ENCODE results near the gene CENPQ. TPM values are rescaled to one million over a fixed set of nuclear protein-coding genes. Genes with fewer than 3 reads are reported as not detected.

The CENPQ gene, protein sequence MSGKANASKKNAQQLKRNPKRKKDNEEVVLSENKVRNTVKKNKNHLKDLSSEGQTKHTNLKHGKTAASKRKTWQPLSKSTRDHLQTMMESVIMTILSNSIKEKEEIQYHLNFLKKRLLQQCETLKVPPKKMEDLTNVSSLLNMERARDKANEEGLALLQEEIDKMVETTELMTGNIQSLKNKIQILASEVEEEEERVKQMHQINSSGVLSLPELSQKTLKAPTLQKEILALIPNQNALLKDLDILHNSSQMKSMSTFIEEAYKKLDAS
- total RNA-seq, result 1 to 10 TPM; 1.7 to 7.2 (median 3.9) TPM
- 1 to 10 TPM; 2.8 to 5.9 (median 3.1) TPM for polyA plus RNA-seq
- long read RNA-seq, donor 1, partial matches to known transcripts, result 0 of 1 reads
- long read RNA-seq, donor 1, other reads (novel, unspliced or antisense), result 0 of 1 reads
- long read RNA-seq, donor 2, result 0 reads
- long read RNA-seq, donor 3, partial matches to known transcripts, result 0 of 1 reads
- long read RNA-seq, donor 3, other reads (novel, unspliced or antisense), result 0 of 1 reads
- long read RNA-seq, donor 4, partial matches to known transcripts, result 1 of 6 reads
- long read RNA-seq, donor 4, other reads (novel, unspliced or antisense), result 2 of 6 reads
- long read RNA-seq, donor 5, partial matches to known transcripts, result 0 of 7 reads
- long read RNA-seq, donor 5, other reads (novel, unspliced or antisense), result 4 of 7 reads
- long read RNA-seq, donor 6, partial matches to known transcripts, result 0 of 2 reads
- long read RNA-seq, donor 6, other reads (novel, unspliced or antisense), result 2 of 2 reads
- long read RNA-seq, donor 7, partial matches to known transcripts, result 0 of 2 reads
- long read RNA-seq, donor 7, other reads (novel, unspliced or antisense), result 0 of 2 reads
- long read RNA-seq, donor 8, transcript CENPQ-201 (9 exons, 1,733 nt), result major isoform, 5 of 5 reads
- long read RNA-seq, donor 8, partial matches to known transcripts, result 0 of 5 reads
- long read RNA-seq, donor 8, other reads (novel, unspliced or antisense), result 0 of 5 reads
- long read RNA-seq, donor 9, result 0 reads
- long read RNA-seq, donor 10, partial matches to known transcripts, result 0 of 1 reads
- long read RNA-seq, donor 10, other reads (novel, unspliced or antisense), result 0 of 1 reads

- peaks cover 16 to 30% of the 10 kb centered on the region in 2 donors for H3K4me1 ChIP-seq (replicated peaks in 1 of 2)
- H3K36me3 ChIP-seq (replicated peaks in 1 of 2), result no peaks in the 10 kb centered on the region
- WGBS, 4 donors, result 0 to 1% (median 0%) methylated on average over 18 to 37 of the region's 37 CpGs
- peak within 1 kb of the TSS in 4 of 5 donors; percentile 51 to 88 (median 73) for H3K27ac ChIP-seq
- intact Hi-C loops (cut with DNase I), result no loop called here
- no peaks in the 10 kb centered on the region for H3K9me3 ChIP-seq (replicated peaks in 1 of 3)
- H3K4me3 ChIP-seq, result peak within 1 kb of the TSS; percentile 26 to 79 (median 64)
- TF ChIP-seq POLR2A (IDR thresholded peaks at IDR 0.05), result peak; percentile 61 to 73
- TF ChIP-seq, protein P1, sequence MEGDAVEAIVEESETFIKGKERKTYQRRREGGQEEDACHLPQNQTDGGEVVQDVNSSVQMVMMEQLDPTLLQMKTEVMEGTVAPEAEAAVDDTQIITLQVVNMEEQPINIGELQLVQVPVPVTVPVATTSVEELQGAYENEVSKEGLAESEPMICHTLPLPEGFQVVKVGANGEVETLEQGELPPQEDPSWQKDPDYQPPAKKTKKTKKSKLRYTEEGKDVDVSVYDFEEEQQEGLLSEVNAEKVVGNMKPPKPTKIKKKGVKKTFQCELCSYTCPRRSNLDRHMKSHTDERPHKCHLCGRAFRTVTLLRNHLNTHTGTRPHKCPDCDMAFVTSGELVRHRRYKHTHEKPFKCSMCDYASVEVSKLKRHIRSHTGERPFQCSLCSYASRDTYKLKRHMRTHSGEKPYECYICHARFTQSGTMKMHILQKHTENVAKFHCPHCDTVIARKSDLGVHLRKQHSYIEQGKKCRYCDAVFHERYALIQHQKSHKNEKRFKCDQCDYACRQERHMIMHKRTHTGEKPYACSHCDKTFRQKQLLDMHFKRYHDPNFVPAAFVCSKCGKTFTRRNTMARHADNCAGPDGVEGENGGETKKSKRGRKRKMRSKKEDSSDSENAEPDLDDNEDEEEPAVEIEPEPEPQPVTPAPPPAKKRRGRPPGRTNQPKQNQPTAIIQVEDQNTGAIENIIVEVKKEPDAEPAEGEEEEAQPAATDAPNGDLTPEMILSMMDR (IDR thresholded peaks at IDR 0.05), result no peak
- peak; percentile 92 to 97 (median 95) for DNase-seq
- H3K27me3 ChIP-seq, result no peaks in the 10 kb centered on the region
Observed at GRCh38 chr6:49462927-49463611, at the start of gene CENPQ, which contains the start of gene MMUT. TSS of gene CENPQ (plus strand) at chr6:49463370. CDS start at chr6:49470177, 6,807 bp downstream. TSS of gene MMUT (minus strand) at chr6:49463253. CDS start at chr6:49459466, 3,787 bp downstream.

DNA sequence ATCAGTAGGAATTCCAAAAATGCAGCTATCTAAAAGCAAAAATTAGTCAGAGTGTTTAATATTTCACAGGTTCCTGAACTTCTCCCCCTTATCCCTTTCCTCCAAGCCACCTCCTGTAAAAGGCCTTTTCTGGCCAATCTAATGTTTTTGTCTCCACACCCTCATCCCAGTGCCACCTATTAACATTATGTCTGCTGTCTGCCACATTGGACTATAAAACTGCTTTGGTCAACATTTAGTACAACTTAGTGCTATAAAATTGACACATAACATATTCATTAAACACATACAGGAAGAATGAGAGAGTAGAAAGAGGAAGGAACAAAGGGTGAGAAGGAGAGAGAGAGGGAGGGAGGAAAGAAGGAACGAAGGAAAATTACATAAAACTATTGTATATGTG, 47.8 kb upstream of the CENPQ start:
- 46 to 63% (median 53%) methylated on average over 1 of the region's 1 CpG for WGBS, 4 donors

DNA sequence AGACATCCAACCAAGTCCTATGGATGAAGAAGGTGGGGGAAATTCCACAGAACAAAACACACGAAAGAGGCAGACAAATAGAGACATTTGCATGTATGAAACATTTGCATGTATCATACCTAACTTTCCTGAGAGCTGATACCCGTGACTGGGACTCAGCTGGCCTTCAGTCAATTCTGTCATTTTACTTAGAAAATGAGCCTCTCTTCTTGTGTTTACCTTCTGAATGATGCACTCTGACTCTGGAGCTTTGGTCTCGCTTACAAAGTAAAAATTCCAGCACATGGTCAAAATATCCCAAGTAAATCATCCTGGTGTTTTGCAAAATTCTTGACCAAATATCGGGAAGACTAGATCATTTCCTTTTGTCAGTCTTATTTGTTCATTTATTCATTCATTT, 47.0 kb upstream of the CENPQ start:
- H3K4me1 ChIP-seq (replicated peaks in 1 of 2), result no peaks in the 10 kb centered on the region
- 75 to 77% (median 76%) methylated on average over 4 of the region's 4 CpGs for WGBS, 4 donors
- no peaks in the 10 kb centered on the region for H3K36me3 ChIP-seq (replicated peaks in 1 of 2)
- H3K4me3 ChIP-seq, result no peak overlapping the region
- H3K27ac ChIP-seq, result no peak overlapping the region
- H3K9me3 ChIP-seq (replicated peaks in 1 of 3), result no peaks in the 10 kb centered on the region
- DNase-seq, result no peak
- no peak for TF ChIP-seq POLR2A (IDR thresholded peaks at IDR 0.05)
- TF ChIP-seq, protein P1 (IDR thresholded peaks at IDR 0.05), result no peak
- intact Hi-C loops (cut with DNase I), result no loop called here
- H3K27me3 ChIP-seq, result no peaks in the 10 kb centered on the region

More for the DNA sequence above, 47.8 kb upstream of the CENPQ start:
- Histone ChIP-seq H3K9me3 (replicated peaks in 1 of 3) (no peaks in the 10 kb centered on the region), H3K27me3 (no peaks in the 10 kb centered on the region), H3K4me3 (no peak overlapping the region), H3K36me3 (replicated peaks in 1 of 2) (no peaks in the 10 kb centered on the region), H3K4me1 (replicated peaks in 1 of 2) (no peaks in the 10 kb centered on the region), H3K27ac (no peak overlapping the region)
- intact Hi-C loops (cut with DNase I), result no loop called here
- TF ChIP-seq, protein P1 (IDR thresholded peaks at IDR 0.05), result no peak
- TF ChIP-seq POLR2A (IDR thresholded peaks at IDR 0.05), result no peak
- no peak for DNase-seq

Data from adrenal gland (tissue), 19 donors.